Stimulated activated CD4-positive, alpha-beta T cell treated with anti-CD3 and anti-CD28 coated beads, Interleukin-2, amount 100 ng/mL, for 48 hours (primary cell): Measurements from ENCODE around the gene VEGFB.

Experiments
- DNase-seq, 2 donors: peaks; one replicate each; pipeline ENCODE4 v3.0.0-alpha.2; 2020

Gene VEGFB, protein sequence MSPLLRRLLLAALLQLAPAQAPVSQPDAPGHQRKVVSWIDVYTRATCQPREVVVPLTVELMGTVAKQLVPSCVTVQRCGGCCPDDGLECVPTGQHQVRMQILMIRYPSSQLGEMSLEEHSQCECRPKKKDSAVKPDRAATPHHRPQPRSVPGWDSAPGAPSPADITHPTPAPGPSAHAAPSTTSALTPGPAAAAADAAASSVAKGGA

GRCh38 chr11:64233913-64234586 lies at the start of gene VEGFB:
VEGFB (plus strand) TSS chr11:64234584; CDS start chr11:64234834, 250 bp downstream.
- DNase-seq = peak; percentile 54 to 63

GRCh38 chr11:64185175-64185692 lies 49.1 kb upstream of the VEGFB start:
- peak; percentile 20 to 33 for DNase-seq

DNA sequence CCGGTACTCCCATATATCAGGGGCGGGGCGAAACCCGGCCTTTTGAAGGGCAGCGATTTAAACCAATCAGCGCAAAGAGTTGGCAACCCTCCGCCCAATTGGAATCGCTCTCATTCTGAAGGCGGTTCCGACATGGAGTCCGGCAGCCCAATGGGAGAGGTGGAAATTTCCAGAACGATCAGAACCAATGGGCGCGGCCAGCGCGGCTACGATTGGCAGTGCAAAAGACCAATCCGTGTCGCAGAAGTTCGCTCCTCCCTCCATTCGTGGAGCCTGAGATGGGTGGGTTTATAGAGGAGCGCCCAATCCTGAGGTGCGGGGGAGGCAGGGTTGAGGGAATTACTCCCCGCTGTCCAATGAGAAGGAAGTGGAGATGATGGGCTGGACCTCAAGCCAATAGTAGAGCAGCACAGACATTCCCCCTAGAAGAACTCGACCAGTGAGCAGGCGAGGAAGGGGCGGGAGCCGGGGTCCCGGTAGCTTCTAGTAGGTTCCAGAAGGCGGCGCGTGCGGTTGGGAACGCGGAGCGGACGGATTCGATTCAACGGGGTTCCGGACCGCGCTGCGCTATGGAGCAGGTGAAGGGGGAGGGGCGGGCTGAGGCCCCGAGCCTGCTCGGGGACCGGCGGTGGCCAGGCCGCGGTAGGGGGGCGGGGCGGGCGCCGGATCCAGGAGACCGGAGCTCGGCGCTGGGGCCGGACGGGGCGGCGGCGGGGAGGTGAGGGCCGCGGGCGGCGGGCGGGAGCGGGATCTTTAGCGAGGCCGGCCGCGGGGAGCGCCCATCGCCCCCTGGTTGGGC lies 48.5 kb upstream of the VEGFB start, which contains the start of gene STIP1:
Gene STIP1, plus strand, starts transcription at position 479 of the 799 bp plus-strand sequence. Its CDS starts 91 bp downstream, at position 570.
- DNase-seq = peak; percentile 97 to 98

DNA sequence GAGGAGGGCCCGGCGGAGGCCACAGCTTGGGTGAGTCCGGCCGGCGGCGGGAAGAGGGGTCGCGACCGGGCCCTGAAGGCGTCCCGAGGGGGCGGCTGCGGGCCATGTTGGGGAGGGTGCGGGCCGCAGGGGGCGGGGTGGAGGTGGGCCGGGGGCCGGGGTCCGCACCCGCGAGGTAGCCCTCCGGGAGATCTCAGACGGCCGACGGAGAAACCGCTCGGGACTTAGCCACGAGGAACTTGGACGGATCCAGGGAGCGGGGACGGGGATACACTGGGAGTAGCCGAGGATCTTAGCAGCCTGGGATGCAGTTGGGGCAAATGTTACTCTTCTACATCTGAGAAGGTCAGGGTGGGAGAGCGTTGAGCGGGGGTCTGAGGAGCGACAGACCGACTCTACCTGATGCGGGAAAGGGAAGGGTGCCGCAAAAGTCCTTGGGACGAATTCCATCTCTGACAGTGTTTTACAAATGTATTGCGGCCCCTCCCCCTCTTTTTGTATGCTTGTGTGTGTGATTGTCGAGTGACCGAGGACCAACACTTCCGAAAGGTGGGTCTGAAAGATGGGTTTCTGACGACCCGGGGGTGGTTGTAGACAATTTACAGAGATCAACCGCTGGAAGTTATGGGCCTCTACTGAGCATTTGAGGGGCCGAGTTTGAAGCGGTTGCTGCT lies 47.8 kb upstream of the VEGFB start:
- peak; percentile 18 to 41 for DNase-seq

DNA sequence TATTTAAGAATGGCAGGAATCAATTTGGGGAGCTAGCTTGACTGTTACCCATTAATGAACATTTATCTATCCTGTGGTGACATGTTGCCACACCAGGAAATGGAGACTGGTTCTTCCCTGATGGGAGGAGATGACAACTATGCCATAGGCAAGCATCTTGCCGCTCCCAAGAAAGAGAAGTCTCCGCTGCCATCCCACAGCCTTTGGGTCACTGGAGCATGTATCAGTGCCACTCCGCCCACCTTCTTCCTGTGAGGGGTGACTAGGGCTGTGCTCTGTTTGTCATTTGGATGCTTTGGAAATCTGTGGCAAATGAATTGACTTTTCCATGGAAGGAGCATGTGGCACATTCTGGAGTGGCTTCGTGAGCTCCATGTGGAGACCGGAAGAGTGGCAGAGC lies 42.0 kb upstream of the VEGFB start:
- no peak for DNase-seq

DNA sequence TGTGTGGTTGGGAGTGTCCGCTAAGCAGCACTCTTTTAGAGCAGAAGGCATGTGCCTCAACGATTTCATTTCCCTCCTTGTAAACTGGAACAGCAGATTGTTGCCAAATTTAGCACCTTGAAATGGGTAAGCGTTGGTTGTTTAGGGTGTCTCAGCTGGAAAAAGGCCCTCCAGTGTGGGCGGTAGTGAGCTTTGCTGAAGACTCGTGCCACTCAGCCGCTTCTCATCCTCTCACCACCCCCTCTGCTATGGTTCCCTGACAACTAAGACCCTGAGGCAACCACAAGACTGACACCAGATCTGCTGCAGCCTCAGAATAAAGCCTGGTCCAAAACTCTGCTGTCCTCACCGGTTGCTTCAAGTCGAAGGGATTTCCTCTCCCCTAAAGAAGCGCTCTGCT lies 37.8 kb upstream of the VEGFB start:
- DNase-seq = no peak

DNA sequence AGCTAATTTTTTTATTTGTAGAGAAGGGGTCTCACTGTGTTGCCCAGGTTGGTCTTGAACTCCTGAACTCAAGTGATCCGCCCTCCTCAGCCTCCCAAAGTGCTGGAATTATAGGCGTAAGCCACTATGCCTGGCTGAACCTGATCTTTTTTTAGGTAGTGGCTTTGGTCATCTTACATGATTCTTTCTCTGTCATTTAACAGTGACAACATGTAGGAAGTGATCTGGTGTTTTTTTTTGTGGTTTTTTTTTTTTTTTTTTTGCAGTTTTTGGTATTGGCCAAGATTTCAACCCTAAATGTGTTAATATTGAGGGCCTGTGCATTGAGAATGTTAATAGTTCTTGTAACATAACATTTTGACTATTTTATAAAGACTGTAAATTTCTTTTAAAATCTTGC lies 35.9 kb upstream of the VEGFB start:
- no peak for DNase-seq

GRCh38 chr11:64201543-64201942 lies 32.8 kb upstream of the VEGFB start:
- DNase-seq = no peak

DNA sequence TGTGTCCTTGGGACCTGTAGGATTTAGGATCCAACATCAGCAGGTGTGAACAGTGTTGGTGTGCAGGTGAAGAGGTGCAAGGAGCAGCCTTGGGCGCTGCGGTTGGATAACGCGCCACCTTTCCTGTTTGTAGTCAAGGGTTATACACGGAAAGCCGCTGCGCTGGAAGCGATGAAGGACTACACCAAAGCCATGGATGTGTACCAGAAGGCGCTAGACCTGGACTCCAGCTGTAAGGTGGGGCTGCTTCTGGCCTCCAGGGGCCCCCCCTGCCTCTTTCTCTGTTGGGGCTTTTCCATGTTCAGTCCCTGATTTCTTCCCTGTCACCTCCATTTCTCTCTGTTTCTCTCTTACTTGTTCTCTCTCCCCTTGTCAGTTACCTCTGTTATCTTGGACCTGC lies 31.4 kb upstream of the VEGFB start:
- DNase-seq = no peak

GRCh38 chr11:64203421-64204079 lies 30.8 kb upstream of the VEGFB start:
- no peak for DNase-seq

DNA sequence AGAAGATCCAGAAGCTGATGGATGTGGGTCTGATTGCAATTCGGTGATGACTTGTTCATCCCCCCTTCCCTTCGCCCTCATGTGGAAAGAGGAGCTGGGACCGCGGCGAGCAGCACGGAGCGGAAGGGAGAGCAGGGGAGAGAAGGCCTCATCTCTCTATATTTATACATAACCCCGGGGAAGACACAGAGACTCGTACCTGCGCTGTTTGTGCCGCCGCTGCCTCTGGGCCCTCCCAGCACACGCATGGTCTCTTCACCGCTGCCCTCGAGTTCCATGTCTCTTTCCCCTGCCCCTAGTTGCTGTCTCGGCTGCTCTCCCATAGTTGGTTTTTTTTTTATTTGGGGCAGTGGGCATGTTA lies 30.3 kb upstream of the VEGFB start:
- no peak for DNase-seq

DNA sequence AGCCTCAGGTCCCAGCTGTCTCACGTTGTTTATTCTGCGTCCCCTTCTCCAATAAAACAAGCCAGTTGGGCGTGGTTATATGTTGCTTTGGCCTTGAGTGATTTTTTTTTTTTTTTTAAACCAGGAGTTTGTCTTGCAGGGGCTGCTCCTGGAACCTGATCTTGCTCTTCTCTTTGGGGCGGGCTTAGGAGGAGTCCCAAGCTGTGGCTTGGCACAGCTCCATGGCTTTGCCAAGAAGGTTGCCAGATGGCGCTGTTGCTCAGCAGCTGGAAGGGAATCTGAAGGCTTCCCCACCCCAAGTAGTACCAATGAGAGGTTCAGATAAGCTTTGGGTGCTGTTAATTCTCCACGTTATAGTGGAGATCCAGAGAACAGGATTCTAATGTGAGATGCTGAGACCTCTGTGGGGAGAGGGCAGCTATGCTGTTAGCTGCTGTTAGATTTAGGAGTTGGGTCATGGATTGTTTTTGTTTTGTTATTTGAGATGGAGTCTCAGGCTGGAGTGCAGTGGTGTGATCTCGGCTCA lies 29.9 kb upstream of the VEGFB start:
- DNase-seq = peak; percentile 64 to 72

DNA sequence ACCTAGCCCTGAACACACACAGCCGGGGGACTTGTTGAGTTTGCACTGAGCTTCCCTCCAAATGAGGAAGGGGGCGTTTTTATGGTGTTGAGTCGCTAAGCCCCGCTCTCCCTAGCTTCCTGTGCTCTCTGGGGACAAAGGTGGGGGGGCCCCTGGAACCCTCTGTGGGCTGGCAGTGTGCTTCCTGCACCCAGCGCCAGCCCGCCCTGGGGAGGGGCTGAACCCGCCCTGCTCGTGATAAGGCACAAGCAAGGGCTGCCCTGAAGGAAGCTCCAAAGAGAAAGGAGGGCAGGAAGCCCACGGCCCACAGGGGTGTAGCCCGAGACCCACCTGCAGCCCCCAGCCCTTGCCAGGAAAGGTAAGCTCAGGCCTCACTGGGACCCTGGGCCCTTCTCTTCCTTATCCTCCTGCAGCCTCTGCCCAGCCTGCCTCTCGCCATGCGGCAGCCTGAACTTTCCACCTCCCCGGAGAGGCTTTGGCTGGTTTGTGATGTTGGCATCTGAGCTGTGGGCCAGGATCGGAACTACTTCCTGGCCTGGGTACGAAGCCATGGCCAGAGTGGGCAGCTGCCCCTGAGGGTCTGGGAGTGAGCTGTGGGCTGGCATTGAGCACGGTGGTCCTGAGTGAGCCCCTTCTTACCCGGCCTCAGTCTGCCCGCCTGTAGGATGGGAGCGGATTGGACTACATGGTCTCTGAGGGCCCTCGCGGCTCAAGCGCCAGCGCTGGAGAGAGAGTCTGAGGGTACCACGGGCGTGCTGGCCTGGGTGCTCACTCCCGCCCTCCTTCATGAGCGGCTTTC lies 27.7 kb upstream of the VEGFB start, which contains the start of gene FERMT3:
Gene FERMT3, plus strand, starts transcription at position 265 of the 799 bp plus-strand sequence. CDS start 644 bp downstream, outside the sequence.
- DNase-seq = peak; percentile 59 to 66

DNA sequence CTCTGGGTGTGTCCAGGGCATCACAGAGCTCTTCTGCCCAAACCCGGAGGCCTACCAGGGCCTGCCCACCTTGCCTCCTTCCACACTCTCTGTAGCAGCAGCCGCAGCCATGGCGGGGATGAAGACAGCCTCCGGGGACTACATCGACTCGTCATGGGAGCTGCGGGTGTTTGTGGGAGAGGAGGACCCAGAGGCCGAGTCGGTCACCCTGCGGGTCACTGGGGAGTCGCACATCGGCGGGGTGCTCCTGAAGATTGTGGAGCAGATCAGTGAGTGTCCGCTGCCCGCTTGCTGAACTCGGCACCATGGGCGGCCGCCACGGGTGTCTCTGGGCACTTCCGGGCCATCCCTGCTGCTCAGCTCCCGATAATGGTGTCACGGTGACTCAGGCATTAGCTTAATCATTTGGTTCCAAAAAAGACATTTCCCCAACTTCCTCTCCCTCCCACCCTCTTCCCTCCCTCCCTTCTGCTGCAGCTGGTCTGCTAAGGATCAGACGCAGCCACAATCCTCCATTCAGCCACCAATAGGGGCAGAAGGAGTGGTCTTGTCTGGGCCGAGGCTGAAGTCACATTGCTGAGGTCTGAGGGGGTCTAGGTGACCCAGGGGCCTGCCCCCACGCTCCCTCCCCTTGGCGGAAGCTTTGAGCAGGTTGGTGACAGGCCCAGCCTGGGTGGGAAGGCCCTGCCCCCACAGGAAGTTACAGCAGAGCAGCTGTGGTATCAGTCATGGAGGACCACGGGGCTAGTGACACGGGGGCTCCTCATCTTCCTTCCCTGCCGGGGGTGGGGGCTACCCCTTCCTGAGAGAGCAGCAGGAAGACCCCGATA lies 26.9 kb upstream of the VEGFB start:
- DNase-seq = peak; percentile 66 to 71

DNA sequence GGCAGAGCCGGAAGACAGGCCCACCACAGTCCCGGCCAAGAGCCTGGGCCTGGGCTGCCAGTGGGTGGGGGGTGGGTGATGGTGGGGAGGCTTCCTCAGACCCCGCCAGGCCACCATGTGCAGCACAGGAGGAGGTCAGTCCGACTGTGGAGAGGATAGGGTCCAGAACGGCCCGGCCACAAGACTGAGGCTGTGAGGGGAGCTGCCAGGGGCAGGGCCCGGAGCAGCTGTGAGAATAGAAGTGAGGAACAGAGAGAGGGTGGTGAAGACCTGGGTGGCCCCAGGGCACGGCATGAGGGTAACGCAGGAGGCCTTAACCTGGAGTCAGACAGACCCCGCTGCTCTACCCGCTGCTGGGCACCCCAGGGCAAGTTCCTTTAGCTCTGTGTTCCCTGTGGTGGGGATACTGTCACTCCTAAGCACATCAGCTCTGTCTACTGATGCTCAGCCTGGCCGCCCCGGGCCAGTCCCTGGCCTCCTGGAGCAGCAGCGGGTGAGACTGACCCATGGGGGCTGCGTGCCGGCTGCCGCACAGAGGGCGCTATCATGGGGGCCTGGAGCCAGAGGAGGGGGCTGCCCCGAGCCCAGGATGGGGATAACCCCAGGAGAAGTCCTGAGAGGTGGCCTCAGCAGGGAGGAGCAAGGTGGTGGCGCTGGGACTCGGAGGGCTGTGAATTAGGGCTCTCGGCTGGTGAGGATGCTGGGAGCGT lies 26.1 kb upstream of the VEGFB start:
- no peak for DNase-seq

DNA sequence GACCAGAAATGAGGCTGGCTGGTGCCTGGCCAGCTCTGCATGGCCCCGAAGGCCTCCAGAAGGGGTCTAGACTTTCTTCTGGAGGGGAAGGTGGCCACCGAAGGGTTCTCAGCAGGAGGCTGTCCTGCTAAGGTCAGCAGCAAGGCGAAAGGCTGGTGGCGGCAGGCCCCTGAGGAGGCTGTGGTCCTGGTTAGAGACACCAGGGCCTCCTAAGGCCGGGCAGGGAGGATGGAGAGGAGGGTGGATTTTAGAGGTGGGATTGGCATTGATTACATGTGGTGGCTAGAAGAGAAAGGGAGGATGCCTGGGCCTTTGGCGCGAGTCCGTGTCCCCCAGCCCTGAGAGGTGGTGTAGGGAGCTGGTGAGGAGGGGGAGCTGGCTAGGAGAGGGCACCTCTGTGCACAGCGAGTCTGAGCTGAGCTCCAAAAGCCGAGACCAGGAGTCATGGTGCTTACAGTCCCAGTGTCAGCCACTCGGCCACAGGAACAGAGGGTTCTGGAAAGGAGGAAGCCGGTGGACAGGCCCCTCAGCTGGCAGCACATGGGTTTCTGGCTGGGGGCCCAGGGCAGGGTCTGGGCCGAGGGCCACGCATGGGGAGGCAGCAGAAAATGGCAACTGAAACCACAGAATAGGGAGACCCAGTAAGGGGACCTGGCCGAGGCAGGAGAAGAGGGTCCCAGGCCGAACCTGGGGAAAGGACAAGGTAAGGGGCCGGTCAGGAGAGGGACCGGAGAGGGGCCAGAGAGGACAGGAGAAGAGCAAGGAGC lies 25.4 kb upstream of the VEGFB start:
- DNase-seq = no peak

- no peak for DNase-seq
These were observed 24.9 kb upstream of the VEGFB start for GRCh38 chr11:64209563-64209843.

DNA sequence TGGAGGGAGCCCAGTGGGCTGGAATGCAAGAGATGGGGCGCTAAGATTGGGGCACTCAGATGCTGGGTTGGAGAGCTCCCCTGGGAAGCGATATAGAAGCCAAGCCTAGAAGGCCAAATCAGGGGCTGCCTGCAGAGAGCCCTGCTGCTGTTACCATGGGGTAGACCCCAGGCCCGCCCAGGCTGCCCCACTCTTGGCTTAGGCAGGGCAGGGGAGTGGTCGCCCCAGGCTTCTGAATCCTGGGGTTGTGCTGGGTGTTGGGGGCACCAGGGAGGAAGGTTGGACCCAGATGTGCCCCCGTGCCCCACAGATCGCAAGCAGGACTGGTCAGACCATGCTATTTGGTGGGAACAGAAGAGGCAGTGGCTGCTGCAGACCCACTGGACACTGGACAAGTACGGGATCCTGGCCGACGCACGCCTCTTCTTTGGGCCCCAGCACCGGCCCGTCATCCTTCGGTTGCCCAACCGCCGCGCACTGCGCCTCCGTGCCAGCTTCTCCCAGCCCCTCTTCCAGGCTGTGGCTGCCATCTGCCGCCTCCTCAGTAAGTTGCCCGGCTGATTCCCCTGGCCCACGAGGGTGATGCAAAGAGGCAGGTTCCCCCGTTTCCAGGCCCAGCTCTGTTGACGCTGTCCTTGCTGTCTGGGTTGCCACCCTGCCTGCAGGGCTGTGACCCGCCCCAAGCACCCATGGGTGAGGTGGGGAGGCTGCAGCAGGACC lies 23.9 kb upstream of the VEGFB start:
- DNase-seq = no peak
